HAP-1 (cell line): ENCODE measurements around the gene BNC2.
"Not testable (repeated sequence)": the region's sequence is repeated elsewhere in the genome, so short reads cannot be mapped to it uniquely, and the experiment has no call there.

Experiments
- DNase-seq, 2 experiments: peaks; one replicate each; pipeline ENCODE4 v3.0.0-alpha.2; 2016 to 2020; ENCODE audit warnings: low spot score in 2 of 2
- H3K27me3 ChIP-seq: fragments of 250-450 bp; sonication (Bioruptor Pico); 2 replicates; pipeline ENCODE4 v1.5.1; 2020; ENCODE audit warnings: low read depth, mild to moderate bottlenecking, moderate library complexity
- H3K36me3 ChIP-seq: fragments of 250-450 bp; sonication (Bioruptor Pico); replicated peaks from 2 replicates; pipeline ENCODE4 v1.5.1; 2020; ENCODE audit warnings: mild to moderate bottlenecking
- H3K4me1 ChIP-seq: fragments of 250-450 bp; sonication (Bioruptor Pico); 2 replicates; pipeline ENCODE4 v1.5.1; 2020; ENCODE audit warnings: mild to moderate bottlenecking
- H3K4me3 ChIP-seq: fragments of 250-450 bp; sonication (Bioruptor Pico); 2 replicates; pipeline ENCODE4 v1.5.1; 2020; ENCODE audit warnings: mild to moderate bottlenecking, moderate library complexity
- H3K9me3 ChIP-seq: fragments of 250-450 bp; sonication (Bioruptor Pico); 2 replicates; pipeline ENCODE4 v1.5.1; 2020; ENCODE audit warnings: mild to moderate bottlenecking, moderate library complexity
- in situ Hi-C: fragments of 300-500 bp; cut with MboI; formaldehyde crosslinking; loops from 3 replicates; pipeline ENCODE4 v1.14.3; 2020; ENCODE audit warnings: low sequenced_read_pairs, inconsistent platforms, mixed read lengths

BNC2 gene

GRCh38 chr9:16480584-16480983, 389.9 kb downstream of the BNC2 start:
- H3K4me1 ChIP-seq, H3K27me3 ChIP-seq, H3K9me3 ChIP-seq, H3K4me3 ChIP-seq, in situ Hi-C loops, DNase-seq, H3K36me3 ChIP-seq: not testable (repeated sequence)

GRCh38 chr9:16475996-16476395, 394.5 kb downstream of the BNC2 start:
- no peak overlapping the region for H3K4me3 ChIP-seq
- in situ Hi-C loops = no loop called here

GRCh38 chr9:16475257-16475656, 395.2 kb downstream of the BNC2 start:
- no peaks in the 10 kb centered on the region for H3K9me3 ChIP-seq
- no peaks in the 10 kb centered on the region for H3K4me1 ChIP-seq
- in situ Hi-C loops = no loop called here
- H3K4me3 ChIP-seq = no peak overlapping the region
- DNase-seq = no peak
- no peaks in the 10 kb centered on the region for H3K27me3 ChIP-seq
- no peaks in the 10 kb centered on the region for H3K36me3 ChIP-seq

More at GRCh38 chr9:16475996-16476395, 394.5 kb downstream of the BNC2 start:
- no peak for DNase-seq
- Histone ChIP-seq H3K27me3 (no peaks in the 10 kb centered on the region), H3K9me3 (no peaks in the 10 kb centered on the region), H3K36me3 (no peaks in the 10 kb centered on the region), H3K4me1 (no peaks in the 10 kb centered on the region)

- no peaks in the 10 kb centered on the region for H3K27me3 ChIP-seq
- in situ Hi-C loops = no loop called here
- H3K4me1 ChIP-seq = no peaks in the 10 kb centered on the region
- H3K36me3 ChIP-seq = no peaks in the 10 kb centered on the region
- no peak overlapping the region for H3K4me3 ChIP-seq
- DNase-seq = no peak
- no peaks in the 10 kb centered on the region for H3K9me3 ChIP-seq
Observed at GRCh38 chr9:16469184-16469583, 401.3 kb downstream of the BNC2 start.

- Histone ChIP-seq H3K27me3 (no peaks in the 10 kb centered on the region), H3K4me3 (no peak overlapping the region), H3K4me1 (0 out of 2 replicates have a peak, but pooled peaks cover 3% of the 10 kb centered on the region), H3K9me3 (no peaks in the 10 kb centered on the region), H3K36me3 (no peaks in the 10 kb centered on the region)
- in situ Hi-C loops = no loop called here
- no peak for DNase-seq
Observed at GRCh38 chr9:16461851-16462250, 408.6 kb downstream of the BNC2 start.

GRCh38 chr9:16461137-16461840, 409.2 kb downstream of the BNC2 start:
- DNase-seq = no peak
- Histone ChIP-seq H3K4me1 (0 out of 2 replicates have a peak, but pooled peaks cover 3% of the 10 kb centered on the region), H3K27me3 (no peaks in the 10 kb centered on the region), H3K36me3 (no peaks in the 10 kb centered on the region), H3K9me3 (no peaks in the 10 kb centered on the region), H3K4me3 (no peak overlapping the region)
- in situ Hi-C loops = no loop called here

GRCh38 chr9:16460696-16461095, 409.8 kb downstream of the BNC2 start:
- Histone ChIP-seq H3K36me3 (no peaks in the 10 kb centered on the region), H3K4me3 (no peak overlapping the region), H3K4me1 (0 out of 2 replicates have a peak, but pooled peaks cover 3% of the 10 kb centered on the region), H3K27me3 (no peaks in the 10 kb centered on the region), H3K9me3 (no peaks in the 10 kb centered on the region)
- in situ Hi-C loops = no loop called here
- DNase-seq = no peak

GRCh38 chr9:16459421-16460148, 410.9 kb downstream of the BNC2 start:
- no peaks in the 10 kb centered on the region for H3K36me3 ChIP-seq
- no peaks in the 10 kb centered on the region for H3K27me3 ChIP-seq
- in situ Hi-C loops = no loop called here
- H3K4me3 ChIP-seq = no peak overlapping the region
- no peaks in the 10 kb centered on the region for H3K9me3 ChIP-seq
- DNase-seq = no peak
- 0 out of 2 replicates have a peak, but pooled peaks cover 3% of the 10 kb centered on the region for H3K4me1 ChIP-seq

- no peak overlapping the region for H3K4me3 ChIP-seq
- H3K9me3 ChIP-seq = no peaks in the 10 kb centered on the region; the same call in 1 of the 2 replicates
- H3K36me3 ChIP-seq = no peaks in the 10 kb centered on the region
- no peak for DNase-seq
- H3K4me1 ChIP-seq = 0 out of 2 replicates have a peak, but pooled peaks cover 3% of the 10 kb centered on the region
- in situ Hi-C loops = no loop called here
- H3K27me3 ChIP-seq = no peaks in the 10 kb centered on the region
Observed at GRCh38 chr9:16458696-16459420, 411.6 kb downstream of the BNC2 start.

GRCh38 chr9:16455842-16456241, 414.6 kb downstream of the BNC2 start:
- Histone ChIP-seq H3K4me1 (no peaks in the 10 kb centered on the region), H3K27me3 (no peaks in the 10 kb centered on the region), H3K4me3 (no peak overlapping the region), H3K36me3 (no peaks in the 10 kb centered on the region), H3K9me3 (no peaks in the 10 kb centered on the region; the same call in 1 of the 2 replicates)
- in situ Hi-C loops = no loop called here
- no peak for DNase-seq

- Histone ChIP-seq H3K9me3 (no peaks in the 10 kb centered on the region; the same call in 1 of the 2 replicates), H3K36me3 (no peaks in the 10 kb centered on the region), H3K4me1 (no peaks in the 10 kb centered on the region; the same call in 1 of the 2 replicates), H3K27me3 (no peaks in the 10 kb centered on the region), H3K4me3 (no peak overlapping the region)
- no peak for DNase-seq
- in situ Hi-C loops = no loop called here
Observed at GRCh38 chr9:16453390-16453789, 417.1 kb downstream of the BNC2 start.

- Histone ChIP-seq H3K27me3 (no peaks in the 10 kb centered on the region), H3K4me3 (no peak overlapping the region), H3K36me3 (no peaks in the 10 kb centered on the region), H3K4me1 (no peaks in the 10 kb centered on the region; the same call in 1 of the 2 replicates), H3K9me3 (no peaks in the 10 kb centered on the region; the same call in 1 of the 2 replicates)
- in situ Hi-C loops = no loop called here
- no peak for DNase-seq
Observed at GRCh38 chr9:16450578-16450977, 419.9 kb downstream of the BNC2 start.

GRCh38 chr9:16450043-16450442, 420.4 kb downstream of the BNC2 start:
- Histone ChIP-seq H3K4me3 (no peak overlapping the region), H3K9me3 (no peaks in the 10 kb centered on the region; the same call in 1 of the 2 replicates), H3K27me3 (no peaks in the 10 kb centered on the region), H3K4me1 (no peaks in the 10 kb centered on the region; the same call in 1 of the 2 replicates), H3K36me3 (no peaks in the 10 kb centered on the region)
- no peak for DNase-seq
- in situ Hi-C loops = no loop called here
